Panc1 (cell line): ENCODE results near the gene MRPL48. TPM values are rescaled to one million over a fixed set of nuclear protein-coding genes. Genes with fewer than 3 reads are reported as not detected.
"Not testable (repeated sequence)": the region's sequence is repeated elsewhere in the genome, so short reads cannot be mapped to it uniquely, and the experiment has no call there.

Experiments
- ATAC-seq: fragments of 200-7000 bp; cut with Tn5 transposase; 2 replicates; pipeline ENCODE4 v1.9.1; 2020; ENCODE audit warnings: mild to moderate bottlenecking, moderate library complexity
- BruUV-seq: library from RNA; stranded (reverse); fragments of 400-500 nt; replicated peaks from 2 replicates; lab custom pipeline; 2021; lab: Mats Ljungman, UMichigan
- CTCF ChIA-PET: fragments of 300-600 bp; sonication (Branson Sonifier 250); formaldehyde crosslinking; loops from one replicate; lab custom pipeline; 2022; ENCODE audit warnings: antibody characterized with exemption; lab: Charles Lee
- POLR2A ChIA-PET: fragments of 300-600 bp; sonication (Branson Sonifier 250); formaldehyde crosslinking; loops from one replicate; lab custom pipeline; 2022; ENCODE audit warnings: antibody characterized with exemption; lab: Charles Lee
- DNase-seq: peaks from one replicate; pipeline ENCODE4 v3.0.0-alpha.2; 2010; ENCODE audit warnings: low read depth, low spot score
- H3K27ac ChIP-seq: 2 replicates; pipeline ENCODE4 v1.5.1; 2011; ENCODE audit warnings: mild to moderate bottlenecking, low read length, inconsistent platforms
- H3K27me3 ChIP-seq: fragments of 200-500 bp; sonication (Bioruptor generic); 2 replicates; pipeline ENCODE4 v1.6.0; 2014; ENCODE audit warnings: low read length, inconsistent platforms; ENCODE audit not compliant: control insufficient read depth, insufficient read depth
- H3K36me3 ChIP-seq: fragments of 200-500 bp; sonication (Bioruptor generic); 2 replicates; pipeline ENCODE4 v1.5.1; 2014; ENCODE audit warnings: inconsistent platforms, mild to moderate bottlenecking, low read length, moderate library complexity; ENCODE audit not compliant: control insufficient read depth, insufficient read depth
- H3K4me1 ChIP-seq: 2 replicates; pipeline ENCODE4 v1.5.1; 2011; ENCODE audit warnings: inconsistent platforms, mild to moderate bottlenecking, low read length, moderate library complexity; ENCODE audit not compliant: control insufficient read depth, insufficient read depth
- H3K4me3 ChIP-seq, 2 experiments: 2 replicates each; pipeline ENCODE4 v1.5.1; 2011 to 2012; ENCODE audit warnings: low read depth in 2 of 2, low read length in 2 of 2, mild to moderate bottlenecking in 2 of 2, inconsistent platforms in 1 of 2, moderate library complexity in 1 of 2
- H3K9me3 ChIP-seq: fragments of 200-500 bp; sonication (Bioruptor generic); 2 replicates; pipeline ENCODE4 v1.5.1; 2014; ENCODE audit warnings: low read depth, mild to moderate bottlenecking, inconsistent platforms, low read length, moderate library complexity; ENCODE audit not compliant: control insufficient read depth, insufficient read depth
- CTCF ChIP-seq: fragments of 450-650 bp; IDR thresholded peaks from 2 replicates; pipeline ENCODE4 v1.5.1; 2017; ENCODE audit warnings: mild to moderate bottlenecking
- POLR2AphosphoS5 ChIP-seq: IDR thresholded peaks from 2 replicates; pipeline ENCODE4 v1.6.1; 2012; ENCODE audit warnings: mild to moderate bottlenecking, low read depth, low read length, moderate library complexity
- REST ChIP-seq, 2 experiments: IDR thresholded peaks; 2 replicates each; pipeline ENCODE4 v1.6.1; 2011 to 2012; ENCODE audit warnings: low read depth in 2 of 2, control low read depth in 1 of 2, low read length in 1 of 2, mild to moderate bottlenecking in 1 of 2, moderate library complexity in 1 of 2; ENCODE audit not compliant: insufficient read depth in 1 of 2
- SIN3A ChIP-seq: IDR thresholded peaks from 2 replicates; pipeline ENCODE4 v1.6.1; 2012; ENCODE audit warnings: low read depth, mild to moderate bottlenecking, low read length, moderate library complexity, borderline replicate concordance; ENCODE audit not compliant: insufficient read depth
- TCF7L2 ChIP-seq: IDR thresholded peaks from 2 replicates; pipeline ENCODE4 v1.6.1; 2011; ENCODE audit warnings: mild to moderate bottlenecking, low read depth, low read length, inconsistent platforms
- in situ Hi-C: cut with HindIII; loops from 2 replicates; pipeline ENCODE4 v1.10.0; 2016; ENCODE audit warnings: low sequenced_read_pairs, low pct_unique_long_range_greater_than_20kb
- intact Hi-C: fragments of 100-400 bp; cut with micrococcal nuclease; formaldehyde crosslinking; loops from one replicate; pipeline ENCODE4 v1.10.0; 2022; ENCODE audit not compliant: unreplicated experiment
- total RNA-seq: library from RNA; stranded (reverse); gene quantifications from one replicate; pipeline ENCODE4 v1.2.1, GENCODE V29; 2021; ENCODE audit not compliant: unreplicated experiment

The MRPL48 gene
- total RNA-seq, 1 experiment from 2014 or later, result 42.0 TPM

DNA sequence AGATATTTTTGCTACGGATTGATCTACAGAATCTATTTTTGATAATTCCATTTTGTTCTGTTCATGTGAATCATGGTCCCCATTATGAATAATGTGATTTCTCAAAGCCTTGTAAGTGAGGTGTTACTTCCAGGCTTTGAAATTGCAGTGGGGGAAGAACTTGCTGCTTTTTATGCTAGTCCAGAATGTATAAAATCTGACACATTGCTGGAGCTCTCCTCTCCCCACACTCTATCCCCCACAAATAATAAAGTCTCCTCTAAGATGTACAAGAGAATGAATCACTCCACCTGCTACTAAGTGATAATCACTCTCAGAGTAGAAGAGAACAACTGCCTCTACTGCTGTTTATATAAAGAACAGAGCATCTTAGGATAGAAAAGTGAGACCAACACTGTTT, 20.9 kb upstream of the MRPL48 start:
- H3K27ac ChIP-seq, result no peak overlapping the region
- peaks cover 8% of the 10 kb centered on the region; the same call in 1 of the 2 replicates for H3K27me3 ChIP-seq
- CTCF ChIA-PET, result no interaction called here
- H3K36me3 ChIP-seq, result no peaks in the 10 kb centered on the region
- no TSS peak for BruUV-seq
- TF ChIP-seq POLR2AphosphoS5, result no peak
- TF ChIP-seq SIN3A, result no peak
- TF ChIP-seq TCF7L2, result no peak
- TF ChIP-seq REST (IDR thresholded peaks at IDR 0.05; ENCODE audit: insufficient read depth in 1 of 2, low read depth in 2 of 2, low read length in 1 of 2), result no peak
- TF ChIP-seq CTCF, result no peak
- H3K4me1 ChIP-seq, result no peaks in the 10 kb centered on the region
- H3K9me3 ChIP-seq, result no peaks in the 10 kb centered on the region
- POLR2A ChIA-PET, result no interaction called here
- in situ Hi-C loops (no loop called here), intact Hi-C loops (loop anchor here (10.0 kb wide), 1 partner anchor 168 kb away; no protein-coding TSS in a partner anchor)
- DNase-seq (no peak), ATAC-seq (no peak)
- no peak overlapping the region for H3K4me3 ChIP-seq

GRCh38 chr11:73770811-73771210, 16.9 kb upstream of the MRPL48 start:
- H3K27ac ChIP-seq, H3K4me3 ChIP-seq, CTCF ChIA-PET, H3K36me3 ChIP-seq, H3K27me3 ChIP-seq, in situ Hi-C loops, DNase-seq, H3K9me3 ChIP-seq, BruUV-seq, ATAC-seq, POLR2A ChIA-PET, intact Hi-C loops, H3K4me1 ChIP-seq: not testable (repeated sequence)

GRCh38 chr11:73779084-73779902, 8.4 kb upstream of the MRPL48 start:
- Histone ChIP-seq H3K36me3 (no peaks in the 10 kb centered on the region), H3K9me3 (no peaks in the 10 kb centered on the region), H3K27ac (peak overlapping the region; percentile 96), H3K4me1 (peaks cover 3% of the 10 kb centered on the region; the same call in 1 of the 2 replicates), H3K4me3 (peak overlapping the region; percentile 49 to 61), H3K27me3 (no peaks in the 10 kb centered on the region)
- intact Hi-C loops, result no loop called here
- ChIA-PET CTCF (interaction anchor here (0.6 to 1.1 kb wide), 2 partner anchors 152 to 168 kb away, joined by 3 read pairs; no protein-coding TSS in a partner anchor), POLR2A (interaction anchor here (0.5 to 1.5 kb wide), 7 partner anchors 9 to 187 kb away, joined by 3 to 9 read pairs (median 5); partner anchors contain the start of genes MRPL48 and RAB6A)
- DNase-seq (peak; percentile 99), ATAC-seq (peak; percentile 100)
- TF ChIP-seq TCF7L2 (peak; percentile 79), POLR2AphosphoS5 (peak; percentile 91), CTCF (no peak)
- TSS peak; percentile 86 for BruUV-seq
- in situ Hi-C loops, result no loop called here
